GM15510 (cell line): ENCODE measurements around the gene TLL1.

Experiments used
- POLR2A ChIP-seq: IDR thresholded peaks from 3 replicates; pipeline ENCODE4 v1.6.1; 2011; ENCODE audit warnings: borderline replicate concordance; ENCODE audit not compliant: insufficient read length; ENCODE audit errors: extremely low read depth

Gene TLL1

DNA sequence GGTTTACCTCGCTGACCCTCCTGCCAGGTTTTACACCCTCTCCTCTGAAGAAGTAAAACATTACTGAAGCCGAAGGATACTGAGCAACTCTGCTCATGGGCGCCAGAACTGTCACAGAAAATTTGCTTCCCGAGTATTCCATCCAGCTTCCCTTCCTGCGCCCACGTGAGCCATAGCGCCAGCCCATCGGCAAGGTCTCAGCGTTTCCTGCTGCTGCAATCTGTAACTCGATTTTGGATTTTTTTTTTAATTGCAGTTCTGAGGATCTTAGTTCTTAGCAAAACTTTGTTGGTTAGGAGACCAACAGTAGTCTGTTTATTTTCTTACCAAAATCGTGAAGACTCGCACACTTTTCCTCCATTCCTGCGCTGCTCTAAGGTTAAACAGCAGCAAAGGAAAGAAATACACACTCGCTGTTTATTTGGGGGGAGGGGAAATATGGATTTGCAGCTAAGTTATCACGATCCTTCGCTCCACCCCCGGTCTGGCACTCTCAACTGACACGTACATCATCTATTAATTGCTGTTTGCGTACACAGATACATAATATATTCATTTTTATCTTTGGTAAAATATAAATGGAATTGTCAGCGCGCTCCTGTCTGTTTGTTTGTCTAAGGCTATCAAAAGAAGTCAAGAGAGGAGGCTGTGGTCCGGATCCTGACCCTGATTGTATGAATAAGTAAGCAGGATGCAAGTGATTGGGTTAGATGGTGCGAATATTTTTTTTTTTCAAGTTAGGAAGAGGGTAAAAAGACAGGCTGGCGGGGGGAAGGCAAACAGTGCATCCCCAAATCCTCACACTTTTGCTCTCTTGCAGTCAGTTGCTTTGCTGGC lies at the start of gene TLL1:
Gene TLL1, plus strand, starts transcription at position 777 of the 837 bp plus-strand sequence. CDS start 668 bp downstream, outside the sequence.
- TF ChIP-seq POLR2A, result no peak

GRCh38 chr4:165826166-165826565 lies 46.9 kb upstream of the TLL1 start:
- no peak for TF ChIP-seq POLR2A

DNA sequence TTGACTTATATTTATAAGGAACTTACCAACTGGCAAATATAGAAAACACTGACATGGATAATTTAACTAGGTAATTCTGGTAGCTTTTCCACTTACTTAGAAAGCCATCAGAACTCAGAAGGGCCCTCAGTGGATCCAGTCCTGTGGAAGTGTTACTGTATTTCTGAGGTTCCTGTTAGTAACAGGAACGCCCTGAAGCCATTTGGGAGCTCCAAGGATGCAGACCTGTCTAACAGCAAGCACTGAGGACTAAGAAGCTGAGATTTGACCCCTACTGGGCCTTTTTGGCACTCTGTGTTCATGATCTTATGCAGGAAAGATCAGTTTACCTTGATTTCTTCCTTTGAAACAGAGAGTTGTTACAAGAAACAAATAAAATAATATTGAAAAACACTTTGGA lies 46.0 kb upstream of the TLL1 start:
- no peak for TF ChIP-seq POLR2A

- no peak for TF ChIP-seq POLR2A
Observed at GRCh38 chr4:165828928-165829327, 44.1 kb upstream of the TLL1 start.

GRCh38 chr4:165834116-165834515 lies 38.9 kb upstream of the TLL1 start:
- TF ChIP-seq POLR2A, result no peak

DNA sequence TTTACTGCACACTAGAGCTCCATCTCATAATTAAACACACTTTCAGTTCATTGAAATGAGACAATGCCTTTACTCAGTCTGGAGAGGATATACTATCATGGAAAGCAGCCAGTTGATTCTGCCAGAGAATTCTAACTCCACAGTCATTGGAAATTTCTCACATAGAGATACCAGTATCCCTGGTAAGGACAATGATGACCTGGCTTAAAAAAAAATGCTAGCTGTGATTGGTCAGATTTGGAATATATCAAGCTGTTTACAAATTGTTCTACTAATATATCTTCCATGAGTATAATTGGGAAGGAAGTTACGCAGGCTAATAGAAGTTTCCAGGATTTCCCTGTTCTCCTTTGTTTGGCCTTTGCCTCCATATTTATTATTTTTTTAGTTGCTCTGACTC lies 34.5 kb upstream of the TLL1 start:
- no peak for TF ChIP-seq POLR2A

GRCh38 chr4:165839615-165840333 lies 33.3 kb upstream of the TLL1 start:
- TF ChIP-seq POLR2A, result no peak

DNA sequence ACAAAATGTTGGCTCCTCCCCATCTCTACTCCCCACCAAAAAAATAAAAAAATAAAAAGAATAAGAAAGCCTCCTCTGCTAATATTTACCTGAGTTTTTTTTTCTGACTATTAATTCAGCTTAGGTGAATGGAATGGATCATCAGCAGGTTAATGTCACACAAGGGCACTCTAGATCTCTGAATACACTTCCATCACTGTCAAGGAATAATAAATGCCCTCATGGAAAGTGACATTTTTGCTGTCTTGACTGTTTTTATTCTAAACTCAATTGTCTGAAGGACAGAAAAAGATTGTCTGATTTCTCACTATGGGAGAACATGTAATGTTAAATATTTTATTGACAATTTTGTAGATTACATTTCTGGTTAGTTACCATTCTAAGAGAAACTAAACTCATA lies 30.4 kb upstream of the TLL1 start:
- no peak for TF ChIP-seq POLR2A

GRCh38 chr4:165844161-165844560 lies 28.9 kb upstream of the TLL1 start:
- no peak for TF ChIP-seq POLR2A

- no peak for TF ChIP-seq POLR2A
Observed at GRCh38 chr4:165851256-165851655, 21.8 kb upstream of the TLL1 start.

DNA sequence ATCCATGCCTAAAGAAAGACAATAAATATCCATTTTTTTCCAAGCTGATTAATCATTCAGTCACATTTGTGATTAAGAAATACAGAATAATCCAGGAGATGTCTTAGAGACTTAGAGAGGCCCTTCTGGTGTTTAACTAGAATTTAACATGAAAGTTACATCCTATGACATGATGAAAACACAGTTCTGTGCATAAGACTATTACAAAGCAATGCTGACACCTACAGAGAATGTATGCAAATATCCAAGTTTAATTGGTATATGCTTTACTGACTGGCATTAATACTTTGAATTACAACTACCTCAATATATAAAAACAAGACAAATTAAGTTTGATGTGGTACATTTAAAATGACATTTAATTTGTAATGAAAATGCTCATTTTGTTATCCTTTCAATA lies 17.8 kb upstream of the TLL1 start:
- no peak for TF ChIP-seq POLR2A

- TF ChIP-seq POLR2A, result no peak
Observed at GRCh38 chr4:165861363-165861762, 11.7 kb upstream of the TLL1 start.

GRCh38 chr4:165864271-165864670 lies 8.8 kb upstream of the TLL1 start:
- TF ChIP-seq POLR2A, result no peak

DNA sequence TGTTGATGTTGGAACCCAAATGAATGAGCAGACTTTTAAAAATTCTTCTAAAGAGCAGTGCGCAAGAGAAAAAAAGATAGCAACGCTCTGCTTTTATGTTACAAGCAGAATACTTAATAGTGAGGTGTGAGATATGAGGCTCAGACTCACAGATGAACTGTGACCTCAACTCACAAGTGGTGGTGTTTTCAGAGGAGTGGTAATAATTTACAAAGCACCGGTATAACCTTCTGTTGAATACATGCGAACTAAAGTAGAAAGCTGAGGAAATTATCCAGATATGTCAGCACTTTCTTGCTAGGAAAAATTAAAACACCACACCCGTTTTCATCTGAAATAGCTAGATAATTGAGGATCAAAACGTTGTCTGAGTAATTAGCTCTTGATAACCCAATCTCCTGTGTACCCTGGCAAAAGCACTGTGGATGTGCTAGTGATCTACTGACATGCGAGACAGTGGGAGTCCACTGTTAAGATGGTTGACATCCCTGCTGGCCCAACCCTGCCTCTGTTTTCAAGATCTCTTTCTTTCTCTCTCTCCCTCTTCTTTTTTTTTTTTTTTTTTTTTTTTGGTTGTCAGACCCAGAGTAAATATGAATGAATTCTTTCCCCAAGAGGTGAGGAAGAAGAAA lies 6.9 kb upstream of the TLL1 start:
- no peak for TF ChIP-seq POLR2A

GRCh38 chr4:165867961-165868360 lies 5.1 kb upstream of the TLL1 start:
- TF ChIP-seq POLR2A, result no peak
